Measurements from ENCODE around the gene HUNK. TPM values are rescaled to one million over a fixed set of nuclear protein-coding genes. Genes with fewer than 3 reads are reported as not detected.

HUNK gene
- total RNA-seq, 1 donor = under 0.01 TPM

- no peaks in the 10 kb centered on the region for H3K27me3 ChIP-seq (ENCODE audit: insufficient read depth, low read length)
- no peak overlapping the region for H2AFZ ChIP-seq (ENCODE audit: low read length)
- H4K20me1 ChIP-seq (ENCODE audit: insufficient read depth, low read length) = no peaks in the 10 kb centered on the region
- H3K4me1 ChIP-seq (ENCODE audit: insufficient read depth, low read length) = no peaks in the 10 kb centered on the region
- H3K79me2 ChIP-seq (ENCODE audit: insufficient read depth, low read length) = no peaks in the 10 kb centered on the region
- DNase-seq (ENCODE audit: insufficient read length, low spot score, missing footprints) = no peak
- no peak for TF ChIP-seq CTCF (IDR thresholded peaks at IDR 0.05; ENCODE audit: extremely low read depth, low read depth, low read length)
- no peak overlapping the region for H3K4me2 ChIP-seq (ENCODE audit: insufficient read depth, low read length)
- no peaks in the 10 kb centered on the region for H3K36me3 ChIP-seq (ENCODE audit: insufficient read depth, low read length)
- H3K4me3 ChIP-seq (ENCODE audit: insufficient read depth, low read length) = no peak overlapping the region
- no peaks in the 10 kb centered on the region for H3K9me3 ChIP-seq (ENCODE audit: low read depth, low read length)
- no peak overlapping the region for H3K27ac ChIP-seq (ENCODE audit: low read depth, low read length)
Observed at GRCh38 chr21:31972622-31973021, 99.8 kb downstream of the HUNK start.

DNA sequence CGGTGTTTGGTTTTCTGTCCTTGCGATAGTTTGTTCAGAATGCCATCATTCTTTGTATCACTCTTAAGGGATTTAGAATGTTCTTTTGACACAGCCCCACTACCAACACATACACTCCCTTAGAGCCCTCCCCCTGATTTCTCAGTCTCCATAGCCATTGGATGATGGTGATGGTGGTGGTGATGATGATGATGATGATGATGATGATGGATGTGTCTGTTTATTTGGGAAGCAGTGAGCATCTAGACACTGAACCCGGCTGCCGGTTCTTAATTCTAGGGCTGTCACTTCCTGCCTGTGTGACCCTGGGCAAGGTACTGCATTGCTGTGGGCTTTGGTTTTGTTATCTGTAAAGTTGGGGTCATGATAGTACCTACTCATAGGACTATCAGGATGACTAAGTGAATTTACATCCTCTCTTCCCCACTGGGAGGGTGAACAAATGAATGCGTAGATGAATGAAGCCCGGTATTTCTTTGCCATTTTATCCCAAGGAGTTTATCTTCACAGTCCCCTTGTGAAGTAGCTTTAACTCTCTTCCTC is 100.7 kb downstream of the HUNK start:
- H3K9me3 ChIP-seq (ENCODE audit: low read depth, low read length) = no peaks in the 10 kb centered on the region
- TF ChIP-seq CTCF (IDR thresholded peaks at IDR 0.05; ENCODE audit: extremely low read depth, low read depth, low read length) = no peak
- H2AFZ ChIP-seq (ENCODE audit: low read length) = no peak overlapping the region
- no peak overlapping the region for H3K4me2 ChIP-seq (ENCODE audit: insufficient read depth, low read length)
- no peak for DNase-seq (ENCODE audit: insufficient read length, low spot score, missing footprints)
- no peaks in the 10 kb centered on the region for H3K36me3 ChIP-seq (ENCODE audit: insufficient read depth, low read length)
- no peak overlapping the region for H3K27ac ChIP-seq (ENCODE audit: low read depth, low read length)
- no peak overlapping the region for H3K4me3 ChIP-seq (ENCODE audit: insufficient read depth, low read length)
- H3K27me3 ChIP-seq (ENCODE audit: insufficient read depth, low read length) = no peaks in the 10 kb centered on the region
- H4K20me1 ChIP-seq (ENCODE audit: insufficient read depth, low read length) = no peaks in the 10 kb centered on the region
- H3K79me2 ChIP-seq (ENCODE audit: insufficient read depth, low read length) = no peaks in the 10 kb centered on the region
- H3K4me1 ChIP-seq (ENCODE audit: insufficient read depth, low read length) = no peaks in the 10 kb centered on the region

- H3K9me3 ChIP-seq (ENCODE audit: low read depth, low read length) = no peaks in the 10 kb centered on the region
- H3K4me2 ChIP-seq (ENCODE audit: insufficient read depth, low read length) = no peak overlapping the region
- DNase-seq (ENCODE audit: insufficient read length, low spot score, missing footprints) = no peak
- H3K36me3 ChIP-seq (ENCODE audit: insufficient read depth, low read length) = no peaks in the 10 kb centered on the region
- H4K20me1 ChIP-seq (ENCODE audit: insufficient read depth, low read length) = no peaks in the 10 kb centered on the region
- no peak overlapping the region for H2AFZ ChIP-seq (ENCODE audit: low read length)
- H3K79me2 ChIP-seq (ENCODE audit: insufficient read depth, low read length) = no peaks in the 10 kb centered on the region
- no peaks in the 10 kb centered on the region for H3K27me3 ChIP-seq (ENCODE audit: insufficient read depth, low read length)
- no peak overlapping the region for H3K4me3 ChIP-seq (ENCODE audit: insufficient read depth, low read length)
- no peak for TF ChIP-seq CTCF (IDR thresholded peaks at IDR 0.05; ENCODE audit: extremely low read depth, low read depth, low read length)
- H3K27ac ChIP-seq (ENCODE audit: low read depth, low read length) = no peak overlapping the region
- no peaks in the 10 kb centered on the region for H3K4me1 ChIP-seq (ENCODE audit: insufficient read depth, low read length)
Observed at GRCh38 chr21:31974454-31974985, 101.7 kb downstream of the HUNK start.

DNA sequence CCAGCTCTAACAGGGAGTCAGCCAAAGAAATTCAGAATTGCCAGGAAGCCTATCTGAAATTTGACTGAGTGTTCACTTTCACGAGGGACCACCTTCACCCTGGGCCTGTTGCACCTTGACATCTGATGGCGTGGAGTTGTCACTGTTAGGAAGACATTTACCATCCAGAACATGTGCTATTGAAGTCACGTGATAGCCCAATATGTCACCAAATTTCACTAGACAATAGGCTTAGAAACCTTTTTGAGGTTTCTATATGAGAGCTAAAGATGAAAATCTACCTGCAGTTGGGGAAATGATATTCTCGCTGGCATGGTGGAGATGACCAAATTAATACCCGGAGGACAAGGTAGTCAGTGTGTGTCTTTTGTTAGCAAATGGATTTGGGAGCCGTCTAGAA is 102.7 kb downstream of the HUNK start:
- H3K4me2 ChIP-seq (ENCODE audit: insufficient read depth, low read length) = no peak overlapping the region
- no peaks in the 10 kb centered on the region for H3K36me3 ChIP-seq (ENCODE audit: insufficient read depth, low read length)
- H3K9me3 ChIP-seq (ENCODE audit: low read depth, low read length) = no peaks in the 10 kb centered on the region
- H2AFZ ChIP-seq (ENCODE audit: low read length) = no peak overlapping the region
- no peak for TF ChIP-seq CTCF (IDR thresholded peaks at IDR 0.05; ENCODE audit: extremely low read depth, low read depth, low read length)
- no peaks in the 10 kb centered on the region for H3K79me2 ChIP-seq (ENCODE audit: insufficient read depth, low read length)
- no peak overlapping the region for H3K27ac ChIP-seq (ENCODE audit: low read depth, low read length)
- H4K20me1 ChIP-seq (ENCODE audit: insufficient read depth, low read length) = no peaks in the 10 kb centered on the region
- DNase-seq (ENCODE audit: insufficient read length, low spot score, missing footprints) = no peak
- H3K4me3 ChIP-seq (ENCODE audit: insufficient read depth, low read length) = no peak overlapping the region
- no peaks in the 10 kb centered on the region for H3K27me3 ChIP-seq (ENCODE audit: insufficient read depth, low read length)
- no peaks in the 10 kb centered on the region for H3K4me1 ChIP-seq (ENCODE audit: insufficient read depth, low read length)
